ENCODE measurements around the gene PHPT1. TPM values are rescaled to one million over a fixed set of nuclear protein-coding genes. Genes with fewer than 3 reads are reported as not detected.

PHPT1 gene
- total RNA-seq, 1 donor: 105 TPM

DNA sequence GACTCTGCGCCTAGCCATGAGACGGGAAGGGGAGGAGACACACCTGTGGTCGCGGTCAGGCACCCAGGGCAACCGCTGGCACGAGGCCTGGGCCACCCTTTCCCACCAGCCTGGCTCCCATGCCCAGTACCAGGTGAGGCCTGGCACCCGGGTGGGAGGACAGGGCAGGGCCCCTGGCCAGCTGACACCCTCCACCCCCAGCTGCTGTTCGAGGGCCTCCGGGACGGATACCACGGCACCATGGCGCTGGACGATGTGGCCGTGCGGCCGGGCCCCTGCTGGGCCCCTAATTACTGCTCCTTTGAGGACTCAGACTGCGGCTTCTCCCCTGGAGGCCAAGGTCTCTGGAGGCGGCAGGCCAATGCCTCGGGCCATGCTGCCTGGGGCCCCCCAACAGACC lies 8.0 kb downstream of the PHPT1 start:
- TF ChIP-seq CTCF (IDR thresholded peaks at IDR 0.05; ENCODE audit: insufficient read depth, low read depth, low read length): no peak
- DNase-seq (ENCODE audit: low read depth): no peak
- H3K4me3 ChIP-seq (ENCODE audit: low read depth, low read length): no peak overlapping the region

DNA sequence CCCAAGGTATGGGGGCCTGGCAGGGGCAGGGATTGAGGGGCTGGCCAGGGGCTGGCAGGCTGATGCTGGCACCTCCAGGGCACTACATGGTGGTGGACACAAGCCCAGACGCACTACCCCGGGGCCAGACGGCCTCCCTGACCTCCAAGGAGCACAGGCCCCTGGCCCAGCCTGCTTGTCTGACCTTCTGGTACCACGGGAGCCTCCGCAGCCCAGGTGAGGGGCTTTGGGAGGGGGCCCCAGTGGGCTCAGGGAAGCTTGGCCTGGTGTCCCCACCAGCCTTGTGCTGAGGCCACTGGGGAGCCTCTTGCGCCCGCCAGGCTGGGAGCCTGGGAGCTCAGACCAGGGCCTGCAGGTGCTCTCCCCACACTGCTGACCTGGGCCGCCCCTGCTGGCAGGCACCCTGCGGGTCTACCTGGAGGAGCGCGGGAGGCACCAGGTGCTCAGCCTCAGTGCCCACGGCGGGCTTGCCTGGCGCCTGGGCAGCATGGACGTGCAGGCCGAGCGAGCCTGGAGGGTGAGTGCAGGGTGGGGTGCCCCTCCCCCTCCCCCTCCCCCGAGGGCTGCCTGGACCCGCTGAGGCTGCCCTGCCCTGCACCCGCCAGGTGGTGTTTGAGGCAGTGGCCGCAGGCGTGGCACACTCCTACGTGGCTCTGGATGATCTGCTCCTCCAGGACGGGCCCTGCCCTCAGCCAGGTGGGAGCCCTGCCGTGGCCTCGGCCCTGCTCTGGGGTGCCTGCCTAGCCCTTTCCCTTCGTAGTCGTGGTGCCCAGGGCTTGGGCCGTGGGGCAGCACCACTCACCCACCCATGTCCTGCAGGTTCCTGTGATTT lies 8.6 kb downstream of the PHPT1 start:
- DNase-seq (ENCODE audit: low read depth): no peak
- TF ChIP-seq CTCF (IDR thresholded peaks at IDR 0.05; ENCODE audit: insufficient read depth, low read depth, low read length): no peak
- no peak overlapping the region for H3K4me3 ChIP-seq (ENCODE audit: low read depth, low read length)

- no peak for DNase-seq (ENCODE audit: low read depth)
- TF ChIP-seq CTCF (IDR thresholded peaks at IDR 0.05; ENCODE audit: insufficient read depth, low read depth, low read length): no peak
- no peak overlapping the region for H3K4me3 ChIP-seq (ENCODE audit: low read depth, low read length)
These were observed 9.2 kb downstream of the PHPT1 start for GRCh38 chr9:136858452-136858843.

- no peak for TF ChIP-seq CTCF (IDR thresholded peaks at IDR 0.05; ENCODE audit: insufficient read depth, low read depth, low read length)
- peak; percentile 37 for DNase-seq (ENCODE audit: low read depth)
These were observed 9.9 kb downstream of the PHPT1 start for GRCh38 chr9:136858844-136859757.

DNA sequence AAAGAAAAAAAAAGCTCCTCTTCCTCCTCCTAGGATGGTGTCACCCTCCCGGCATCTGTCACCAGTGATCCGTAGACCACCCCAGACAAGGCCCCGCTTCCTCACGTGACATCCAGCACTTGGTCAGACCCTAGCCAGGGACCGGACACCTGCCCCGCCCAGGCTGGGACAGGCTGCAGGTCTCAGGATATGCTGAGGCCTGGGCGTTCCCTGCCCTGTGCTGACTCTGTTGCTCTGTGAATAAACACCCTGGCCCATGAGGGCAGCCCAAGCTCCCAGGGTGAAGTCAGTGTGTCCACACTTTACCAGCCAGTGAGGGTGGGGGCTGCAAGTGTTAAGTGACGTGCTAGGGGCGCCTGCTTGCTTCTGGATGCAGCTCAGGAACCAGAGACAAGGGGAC lies 11.3 kb downstream of the PHPT1 start:
- no peak for TF ChIP-seq CTCF (IDR thresholded peaks at IDR 0.05; ENCODE audit: insufficient read depth, low read depth, low read length)
- no peak overlapping the region for H3K4me3 ChIP-seq (ENCODE audit: low read depth, low read length)
- DNase-seq (ENCODE audit: low read depth): no peak

More at GRCh38 chr9:136858844-136859757, 9.9 kb downstream of the PHPT1 start:
- H3K4me3 ChIP-seq (ENCODE audit: low read depth, low read length): no peak overlapping the region

DNA sequence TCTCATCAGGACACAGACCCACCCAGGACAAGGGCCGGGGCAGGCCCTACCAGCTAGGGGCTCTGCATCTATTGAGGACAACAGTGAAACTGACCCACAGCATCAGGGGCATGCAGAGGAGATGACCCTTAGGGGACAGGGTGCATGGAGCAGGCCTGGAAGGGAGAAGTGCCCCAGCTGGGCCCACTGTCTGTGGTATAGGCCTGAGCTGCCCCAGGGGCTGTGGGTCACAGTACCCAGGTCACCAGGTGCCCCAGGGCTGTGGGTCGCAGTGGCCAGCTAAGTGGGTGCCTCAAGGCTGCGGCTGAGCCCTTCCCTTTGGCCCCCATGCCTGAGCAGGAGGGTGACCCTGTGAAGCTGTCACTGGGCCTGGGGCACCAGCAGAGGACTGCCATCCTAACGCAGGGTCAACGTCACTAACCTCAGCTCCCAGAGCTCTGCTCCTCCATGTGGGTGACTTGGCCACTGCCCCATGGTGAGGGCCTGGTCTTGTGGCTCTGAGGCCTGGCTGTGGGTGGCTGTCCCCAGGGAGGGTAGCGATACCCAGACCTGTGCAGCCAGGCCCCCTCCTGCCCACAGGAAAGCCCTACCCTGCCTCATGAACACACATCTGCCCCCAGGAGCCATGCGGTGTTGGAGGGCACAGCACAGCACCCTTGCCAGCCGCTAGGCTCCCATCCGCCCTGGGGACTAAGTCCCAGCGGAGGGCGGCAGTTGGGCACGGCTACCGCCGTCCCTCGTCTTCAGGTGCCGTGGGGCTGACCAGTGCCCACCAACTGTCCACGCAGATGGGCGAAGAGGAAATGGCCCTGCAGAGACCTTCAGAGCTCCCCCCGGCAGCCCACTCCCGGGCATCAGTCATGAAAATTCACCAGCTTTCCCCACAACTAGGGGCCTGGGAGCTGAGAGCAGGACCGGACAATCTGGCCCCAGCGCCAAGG lies 12.0 kb downstream of the PHPT1 start:
- no peak overlapping the region for H3K4me3 ChIP-seq (ENCODE audit: low read depth, low read length)
- DNase-seq (ENCODE audit: low read depth): no peak
- TF ChIP-seq CTCF (IDR thresholded peaks at IDR 0.05; ENCODE audit: insufficient read depth, low read depth, low read length): no peak
